HCT116 (cell line): ENCODE results near the gene CD72. TPM values are rescaled to one million over a fixed set of nuclear protein-coding genes. Genes with fewer than 3 reads are reported as not detected.

Source experiments
- microRNA-seq: library from miRNA; unstranded; fragments of <30 nt; microRNA quantifications from one replicate; pipeline ENCODE4, GENCODE V29; 2016; ENCODE audit warnings: borderline number of aligned reads
- total RNA-seq: library from RNA; stranded (reverse); gene quantifications from one replicate; pipeline ENCODE4 v1.2.1, GENCODE V29; 2021; ENCODE audit not compliant: unreplicated experiment

Gene CD72
- total RNA-seq, 1 experiment from 2014 or later = 1.6 TPM

Small RNA genes lying within 50 kb of the gene (microRNA-seq; reads per million reads assigned to microRNA genes)
- gene MIR4667 = 1.6 reads per million

Other genes starting within 250 kb of the CD72 start
- 11.6 TPM for gene RUSC2, start 128.3 kb downstream of the CD72 start, total RNA-seq
- 26.6 TPM for gene TESK1, start 13.2 kb downstream of the CD72 start, total RNA-seq
- gene SIT1, start 32.5 kb upstream of the CD72 start, total RNA-seq = not detected
- 30,969 TPM for gene RMRP, start 39.6 kb upstream of the CD72 start, total RNA-seq
- gene CCDC107, start 39.9 kb upstream of the CD72 start, total RNA-seq = 11.1 TPM
- 29.8 TPM for gene ARHGEF39, start 46.8 kb upstream of the CD72 start, total RNA-seq
- 8.5 TPM for gene CA9, start 55.5 kb upstream of the CD72 start, total RNA-seq
- 278 TPM for gene TPM2, start 71.5 kb upstream of the CD72 start, total RNA-seq
- gene TLN1, start 113.8 kb upstream of the CD72 start, total RNA-seq = 144 TPM
- 22.3 TPM for gene CREB3, start 114.3 kb upstream of the CD72 start, total RNA-seq
- 63.6 TPM for gene GBA2, start 130.8 kb upstream of the CD72 start, total RNA-seq
- gene RGP1, start 130.9 kb upstream of the CD72 start, total RNA-seq = 32.6 TPM
- gene MSMP, start 135.9 kb upstream of the CD72 start, total RNA-seq = 1.2 TPM
- gene NPR2, start 173.2 kb upstream of the CD72 start, total RNA-seq = 18.8 TPM
- gene SPAG8, start 193.8 kb upstream of the CD72 start, total RNA-seq = 0.39 TPM
- gene HINT2, start 196.6 kb upstream of the CD72 start, total RNA-seq = 49.0 TPM
- gene FAM221B, start 210.3 kb upstream of the CD72 start, total RNA-seq = not detected
- 7.2 TPM for gene TMEM8B, start 210.8 kb upstream of the CD72 start, total RNA-seq